H1 (cell line): ENCODE measurements around the gene MALT1. TPM values are rescaled to one million over a fixed set of nuclear protein-coding genes. Genes with fewer than 3 reads are reported as not detected.

Experiments used
- RAD21 ChIP-seq, 2 experiments: IDR thresholded peaks in 1 of 2; conservative IDR thresholded peaks in 1 of 2; 2 replicates each; pipeline ENCODE4 v1.6.1; 2011; ENCODE audit warnings: low read depth in 2 of 2, low read length in 2 of 2, improper control_type of control experiment in 1 of 2, inconsistent platforms in 1 of 2, mild to moderate bottlenecking in 1 of 2, moderate library complexity in 1 of 2
- TAF7 ChIP-seq: optimal IDR thresholded peaks from 2 replicates; pipeline ENCODE3; 2011; ENCODE audit warnings: low read depth, mild to moderate bottlenecking, inconsistent platforms, low read length, moderate library complexity, borderline replicate concordance
- polyA plus RNA-seq, 7 experiments: library from polyadenylated mRNA; depleted of rRNA in 3 of 7; stranded (reverse) in 5 of 7; unstranded in 2 of 7; fragments of >200 nt in 5 of 7; fragments of 200-250 nt in 2 of 7; gene quantifications; 1 replicate in 5 of 7; 2 replicates in 1 of 7; 4 replicates in 1 of 7; pipeline versions ENCODE4 v1.2.1 to v1.2.3, GENCODE V29; 2011 to 2013; ENCODE audit warnings: missing spikeins in 2 of 7, mixed read lengths in 2 of 7
- total RNA-seq: library from RNA; stranded (reverse); fragmentation: NEBNext Ultra II Directional; extraction: Animal tissue kit (Norgen Biotek cat#: 25700); gene quantifications from 2 replicates; pipeline ENCODE4 v1.2.1, GENCODE V29; 2021

MALT1 gene
- total and polyA plus RNA-seq, 2 of the 8 experiments (the other 6 are each of a cell fraction or from before 2014, with no cell fraction given): 10.7 to 25.9 TPM

GRCh38 chr18:58645398-58645797 lies 25.9 kb upstream of the MALT1 start (continued):
- TF ChIP-seq RAD21 (IDR thresholded peaks at IDR 0.05 in 1 of 2, conservative IDR thresholded peaks at IDR 0.05 in 1 of 2; ENCODE audit: low read depth in 2 of 2, low read length in 2 of 2) (no peak), TAF7 (no peak)
